Hematopoietic multipotent progenitor cell treated with erythropoietin and hydrocortisone succinate and interleukin-3 and kit ligand, for 8 days (in vitro differentiated cells): ENCODE data around the gene NIPBL.
"Not testable (repeated sequence)": the region's sequence is repeated elsewhere in the genome, so short reads cannot be mapped to it uniquely, and the experiment has no call there.

Experiments used
- DNase-seq: peaks from one replicate; pipeline ENCODE4 v3.0.0-alpha.2; 2015

NIPBL gene

DNA sequence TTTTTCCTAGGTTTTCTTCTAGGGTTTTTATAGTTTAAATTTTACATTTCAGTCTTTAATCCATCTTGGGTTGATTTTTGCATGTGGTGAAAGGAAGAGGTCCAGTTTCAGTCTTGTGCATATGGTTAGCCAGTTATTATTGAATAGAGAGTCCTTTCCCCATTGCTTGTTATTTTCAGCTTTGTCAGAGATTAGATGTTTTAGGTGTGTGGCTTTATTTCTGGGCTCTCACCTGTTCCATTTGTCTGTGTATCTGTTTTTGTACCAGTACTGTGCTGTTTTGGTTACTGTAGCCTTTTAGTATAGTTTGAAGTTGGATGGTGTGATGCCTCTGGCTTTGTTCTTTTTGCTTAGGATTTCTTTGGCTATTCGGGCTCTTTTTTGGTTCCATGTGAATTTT lies 25.8 kb downstream of the NIPBL start:
- DNase-seq = no peak

DNA sequence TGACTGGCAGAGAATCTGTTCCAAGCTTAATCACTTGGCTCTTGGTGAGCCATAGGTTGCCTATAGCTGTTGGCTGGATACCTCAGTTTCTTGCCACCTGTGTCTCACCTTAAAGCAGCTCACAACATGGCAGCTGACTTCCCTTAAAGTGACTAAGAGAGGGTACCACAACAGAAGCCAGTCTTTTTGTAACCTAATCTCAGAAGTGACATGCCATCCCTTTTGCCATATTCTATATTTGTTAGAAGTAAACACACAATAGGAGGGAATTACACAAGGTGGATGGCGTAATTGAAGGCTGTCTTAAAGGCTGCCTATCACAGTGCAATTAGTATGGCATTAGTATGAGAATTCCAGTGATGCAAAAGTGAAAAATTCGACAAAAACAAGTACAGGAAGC lies 28.1 kb downstream of the NIPBL start:
- no peak for DNase-seq

DNA sequence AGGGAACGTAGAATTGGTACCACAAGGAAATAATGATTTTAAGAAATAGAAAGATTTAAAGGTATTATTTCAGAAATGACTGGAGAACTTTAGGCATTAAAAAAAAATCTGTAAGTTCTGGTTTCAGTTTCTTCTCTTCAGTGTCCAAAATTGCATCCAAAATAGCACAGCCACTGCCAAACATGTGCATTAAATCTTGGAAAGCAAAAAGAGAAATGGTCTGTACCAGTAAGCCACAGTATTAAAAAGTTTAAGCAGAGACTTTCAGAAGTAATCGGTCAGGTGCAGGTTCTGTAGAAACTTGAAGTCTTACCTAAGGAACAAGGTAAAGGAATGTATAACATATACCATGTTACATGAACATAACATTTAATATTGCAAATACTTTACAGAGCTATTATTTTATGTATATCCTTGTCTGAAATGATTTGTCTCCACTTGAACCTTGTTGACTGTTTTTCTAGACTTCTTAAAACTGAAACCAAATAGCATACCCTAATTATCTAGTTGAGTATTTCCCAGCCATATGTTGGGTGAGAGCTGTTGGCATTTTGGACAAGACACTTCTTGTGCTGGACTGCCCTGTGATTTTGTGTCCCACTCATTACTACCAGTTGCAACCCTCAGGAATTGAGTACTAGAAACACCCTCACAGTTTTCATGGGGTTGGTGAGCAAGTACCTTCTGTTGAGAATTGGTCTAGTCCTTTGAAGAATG lies 32.1 kb downstream of the NIPBL start:
- no peak for DNase-seq

DNA sequence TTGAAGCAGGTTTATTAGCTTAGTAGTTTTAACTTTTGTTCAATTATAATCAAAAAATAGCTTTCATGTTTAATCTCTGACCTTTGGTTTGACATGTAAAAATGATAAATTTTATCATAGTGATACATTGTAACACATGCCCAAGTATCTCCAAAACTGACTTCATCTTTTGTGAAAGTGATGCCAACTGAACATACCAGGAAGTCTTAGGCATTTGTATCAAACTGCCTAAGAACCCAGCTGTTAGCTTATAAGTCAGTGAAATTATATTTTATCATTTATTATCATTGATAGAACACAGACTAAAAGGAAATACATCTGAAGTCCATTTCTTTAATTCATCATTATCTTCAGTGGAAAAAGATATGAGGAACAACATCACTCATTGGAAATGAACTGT lies 39.1 kb downstream of the NIPBL start:
- no peak for DNase-seq

DNA sequence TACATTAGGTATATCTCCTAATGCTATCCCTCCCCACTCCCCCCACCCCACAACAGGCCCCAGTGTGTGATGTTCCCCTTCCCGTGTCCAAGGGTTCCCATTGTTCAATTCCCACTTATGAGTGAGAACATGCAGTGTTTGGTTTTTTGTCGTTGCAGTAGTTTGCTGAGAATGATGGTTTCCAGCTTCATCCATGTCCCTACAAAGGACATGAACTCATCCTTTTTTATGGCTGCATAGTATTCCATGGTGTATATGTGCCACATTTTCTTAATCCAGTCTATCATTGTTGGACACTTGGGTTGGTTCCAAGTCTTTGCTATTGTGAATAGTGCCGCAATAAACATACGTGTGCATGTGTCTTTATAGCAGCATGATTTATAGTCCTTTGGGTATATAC lies 40.0 kb downstream of the NIPBL start:
- DNase-seq = not testable (repeated sequence)

DNA sequence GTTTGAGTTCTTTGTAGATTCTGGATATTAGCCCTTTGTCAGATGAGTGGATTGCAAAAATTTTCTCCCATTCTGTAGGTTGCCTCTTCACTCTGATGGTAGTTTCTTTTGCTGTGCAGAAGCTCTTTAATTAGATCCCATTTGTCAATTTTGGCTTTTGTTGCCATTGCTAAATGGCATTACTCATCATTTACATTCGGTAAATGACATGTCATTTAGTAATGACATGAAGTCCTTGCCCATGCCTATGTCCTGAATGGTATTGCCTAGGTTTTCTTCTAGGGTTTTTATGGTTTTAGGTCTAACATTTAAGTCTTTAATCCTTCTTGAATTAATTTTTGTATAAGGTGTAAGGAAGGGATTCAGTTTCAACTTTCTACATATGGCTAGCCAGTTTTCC lies 40.8 kb downstream of the NIPBL start:
- DNase-seq = not testable (repeated sequence)

DNA sequence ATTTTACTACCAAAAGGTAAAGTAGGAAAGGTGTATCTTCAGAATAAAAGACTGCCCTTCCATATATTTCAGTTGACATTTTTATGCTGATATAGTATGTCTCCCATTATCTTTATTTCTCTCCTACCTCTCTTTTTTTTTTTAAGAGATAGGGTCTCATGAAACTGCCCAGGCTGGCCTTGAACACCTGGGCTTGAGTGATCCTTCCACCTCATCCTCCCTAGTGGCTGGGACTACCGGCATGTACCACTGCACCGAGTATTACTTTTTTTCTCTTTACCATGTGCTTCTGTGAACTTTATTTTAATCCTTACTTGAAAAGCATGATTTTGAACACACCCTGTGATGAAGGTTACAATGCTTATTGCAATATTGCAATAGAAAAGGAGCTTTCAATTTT lies 42.7 kb downstream of the NIPBL start:
- DNase-seq = no peak

DNA sequence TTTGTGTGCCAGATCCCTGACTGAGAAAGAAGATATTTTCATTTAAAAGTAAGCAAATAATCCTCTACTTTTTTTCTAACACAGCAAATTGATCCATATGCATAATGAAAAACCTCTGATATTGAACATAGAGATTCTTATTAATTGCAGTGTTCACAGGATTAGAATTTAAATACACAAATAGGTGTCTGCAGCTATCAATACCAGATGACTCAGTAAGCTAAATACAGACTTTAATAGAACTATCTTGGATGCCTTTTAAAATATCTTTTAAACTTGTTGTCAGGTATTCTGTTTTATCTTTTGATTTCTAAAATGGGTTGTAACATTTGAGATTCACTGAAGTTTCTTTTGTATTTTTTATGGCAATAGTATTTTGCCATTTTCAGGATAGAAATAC lies 43.1 kb downstream of the NIPBL start:
- DNase-seq = no peak

DNA sequence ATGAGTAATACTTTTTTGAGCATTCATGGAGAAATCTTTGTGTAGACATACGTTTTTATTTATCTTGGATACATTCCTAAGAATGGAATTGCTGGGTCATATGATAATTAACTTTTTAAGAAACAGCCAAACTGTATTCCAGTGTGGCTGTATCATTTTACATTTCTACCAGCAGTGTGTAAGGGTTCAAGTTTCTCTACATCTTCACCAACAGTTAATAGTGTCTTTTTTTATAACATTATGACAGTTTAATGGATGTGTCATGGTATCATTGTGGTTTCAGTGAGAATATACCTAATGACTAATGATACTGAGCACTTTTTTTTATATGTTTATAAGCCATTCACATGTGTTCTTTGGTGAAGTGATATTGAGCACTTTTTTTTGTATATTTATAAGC lies 52.4 kb downstream of the NIPBL start:
- DNase-seq = peak; percentile 17

DNA sequence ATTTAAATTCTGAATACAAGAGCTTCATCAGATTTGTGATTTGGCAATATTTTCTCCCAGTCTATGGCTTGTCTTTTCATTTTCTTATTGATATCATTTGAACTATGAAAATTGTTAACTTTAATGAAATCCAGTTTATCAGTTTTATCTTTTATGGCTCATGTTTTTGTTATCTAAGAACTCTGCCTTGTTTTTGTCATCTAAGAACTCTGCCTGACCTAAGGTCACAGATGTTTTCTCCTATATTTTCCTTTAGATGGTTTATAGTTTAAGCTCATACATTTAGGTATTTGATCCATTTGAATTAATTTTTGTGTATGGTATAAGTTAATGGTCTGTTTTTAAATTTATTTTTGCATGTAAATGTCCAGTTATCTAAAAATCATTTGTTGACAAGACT lies 52.9 kb downstream of the NIPBL start:
- no peak for DNase-seq

DNA sequence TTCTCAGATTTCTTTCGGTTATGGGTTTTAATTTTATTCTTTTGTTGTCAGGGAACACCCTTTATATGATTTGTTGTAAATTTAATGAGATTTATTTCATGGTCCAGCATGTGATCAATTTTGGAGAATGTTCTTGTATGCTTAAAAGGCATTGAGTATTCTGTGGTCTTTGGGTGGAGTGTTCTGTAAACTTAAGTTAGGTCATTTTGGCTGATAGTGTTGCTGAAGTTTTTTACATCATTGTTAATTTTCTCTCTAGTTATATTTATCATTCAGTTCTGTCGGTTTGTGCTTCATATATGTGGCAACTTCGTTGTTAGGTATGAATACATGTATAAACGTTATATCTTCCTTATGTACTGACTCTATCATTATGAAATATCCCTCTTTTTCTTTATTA lies 55.5 kb downstream of the NIPBL start:
- DNase-seq = no peak

DNA sequence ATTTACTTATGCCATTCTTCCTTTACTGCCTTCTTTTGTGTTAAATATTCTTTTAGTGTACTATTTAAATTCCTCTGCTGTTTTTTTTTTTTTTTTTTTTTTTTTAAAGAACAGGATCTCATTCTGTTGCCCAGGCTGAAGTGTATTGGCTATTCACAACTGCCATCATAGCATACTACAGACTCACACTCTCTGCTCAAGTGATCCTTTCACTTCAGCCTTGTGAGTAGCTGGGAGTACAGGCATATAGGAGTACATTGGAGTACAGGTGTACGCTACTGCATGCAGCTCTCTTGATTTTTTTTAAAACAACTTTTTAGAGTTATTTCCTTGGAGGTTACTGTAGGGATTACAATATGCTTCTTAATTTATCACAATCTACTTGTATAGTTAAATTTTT lies 56.1 kb downstream of the NIPBL start:
- no peak for DNase-seq

DNA sequence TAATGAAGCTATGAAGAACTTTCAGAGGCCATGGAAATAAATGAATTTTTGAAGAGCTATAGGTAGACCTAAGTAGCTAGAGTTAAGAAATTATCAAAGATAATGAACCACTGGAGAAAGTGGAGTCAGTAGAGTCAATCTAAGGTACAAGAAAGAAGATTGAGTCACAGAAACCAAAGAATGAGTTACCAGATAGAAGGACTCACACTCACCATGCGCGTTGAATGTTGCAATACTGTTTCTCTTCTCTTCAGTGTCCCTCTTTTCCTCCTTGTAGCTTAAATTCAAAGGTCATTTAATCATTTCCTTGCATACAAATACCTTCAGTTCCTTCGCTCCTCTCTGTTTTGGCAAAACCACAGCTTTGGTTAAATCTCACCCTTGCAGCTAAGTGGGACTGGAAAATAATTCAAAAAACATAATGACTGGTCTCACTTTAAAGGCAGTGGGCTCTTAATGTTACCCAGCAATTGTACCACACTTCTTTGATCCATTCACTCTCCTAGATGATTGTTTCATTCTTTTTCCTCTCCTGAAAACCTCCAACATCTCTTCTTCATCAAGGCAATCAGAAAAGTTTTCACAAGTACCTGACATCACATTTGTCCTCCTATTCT lies 58.3 kb downstream of the NIPBL start:
- DNase-seq = no peak

DNA sequence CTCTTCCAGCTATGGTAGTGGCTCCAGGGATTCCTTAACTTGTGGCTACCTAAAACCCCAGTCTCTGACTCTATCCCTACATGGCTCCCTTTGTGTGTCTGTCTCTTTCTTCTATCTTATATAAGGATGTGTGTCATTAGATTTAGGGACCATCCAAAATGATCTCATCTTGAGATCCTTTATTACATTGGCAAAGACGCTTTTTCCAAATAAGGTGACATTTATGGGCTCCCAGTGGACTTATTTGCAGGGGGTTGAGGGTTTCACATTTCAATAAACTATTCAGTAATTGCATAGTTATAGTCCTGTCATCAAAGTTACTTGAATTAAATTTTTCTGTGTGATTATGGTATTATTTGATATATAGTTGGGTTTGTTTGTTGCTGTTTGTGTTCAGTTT lies 59.2 kb downstream of the NIPBL start:
- no peak for DNase-seq

DNA sequence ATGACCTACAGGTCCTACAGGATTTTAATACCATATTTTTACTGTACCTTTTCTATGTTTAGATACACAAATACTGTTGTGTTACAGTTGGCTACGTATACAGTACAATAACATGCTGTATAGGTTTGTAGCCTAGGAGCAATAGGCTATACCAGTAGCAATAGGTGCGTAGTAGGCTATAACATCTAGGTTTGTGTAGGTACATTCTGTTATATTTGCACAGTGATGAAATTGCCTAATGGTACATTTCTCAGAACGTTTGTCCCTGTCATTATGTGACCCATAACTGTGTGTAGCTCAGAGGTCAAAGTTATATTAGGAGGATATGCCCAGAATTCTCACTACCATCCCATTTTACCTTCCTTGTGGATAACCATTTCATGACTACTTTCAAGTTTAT lies 59.7 kb downstream of the NIPBL start:
- DNase-seq = no peak

DNA sequence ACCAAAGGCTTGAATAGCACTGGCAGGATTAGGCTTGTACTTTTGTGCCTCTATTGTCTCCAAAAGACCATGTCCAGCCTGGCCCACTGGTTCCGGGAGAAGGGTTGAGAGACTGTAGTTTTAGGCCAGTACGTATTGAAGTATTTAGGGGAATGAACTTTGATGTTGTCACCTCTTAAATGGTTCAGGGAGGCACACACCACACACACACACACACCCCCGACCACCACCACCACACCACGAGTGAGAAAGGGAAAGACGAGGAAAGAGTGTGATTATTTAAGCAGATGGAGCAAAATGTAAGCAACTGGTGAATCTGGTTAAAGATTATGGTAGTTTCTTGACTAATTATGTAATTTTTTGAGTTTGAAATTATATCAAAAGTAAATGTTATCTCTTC lies 61.6 kb downstream of the NIPBL start:
- DNase-seq = no peak

DNA sequence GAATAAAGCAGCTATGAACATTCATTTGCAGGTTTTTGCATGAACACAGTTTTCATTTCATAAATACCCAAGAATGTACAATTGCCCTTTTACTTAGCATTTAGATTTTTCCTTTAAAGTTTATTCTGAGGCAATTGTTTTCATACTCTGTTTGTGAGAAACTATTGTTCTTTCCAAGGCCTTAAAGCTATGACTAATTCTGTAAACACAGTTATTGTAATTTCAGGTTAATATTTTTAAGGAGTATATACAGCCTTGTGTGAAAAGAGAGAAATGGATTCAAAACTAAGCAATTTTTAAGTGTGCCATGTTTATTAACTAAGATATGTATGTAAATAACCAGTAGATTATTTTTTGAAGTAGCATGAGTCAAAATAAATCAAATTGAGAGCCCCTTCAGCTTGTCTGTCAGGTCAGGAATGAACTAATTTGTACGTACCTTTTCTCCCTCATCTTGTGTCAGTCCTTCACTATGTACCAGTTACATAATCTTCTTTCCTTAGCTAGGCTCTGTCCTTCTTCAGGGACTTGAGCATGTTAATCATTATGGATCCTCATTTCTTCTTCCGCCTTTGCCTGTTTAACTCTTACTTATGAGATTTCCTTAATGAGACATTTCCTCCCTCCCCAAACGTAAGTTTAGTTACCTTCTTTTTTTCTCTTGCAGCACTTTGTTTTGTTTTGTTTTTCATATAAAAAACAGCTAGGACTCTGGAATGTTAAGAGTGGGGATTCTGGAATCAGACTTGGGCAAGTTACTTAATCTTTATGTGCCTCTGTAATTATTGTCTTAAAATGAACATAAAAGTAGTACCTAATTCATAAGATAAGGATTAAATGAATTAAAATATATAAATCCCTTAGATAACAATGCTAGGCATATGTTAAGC lies 63.6 kb downstream of the NIPBL start:
- no peak for DNase-seq

DNA sequence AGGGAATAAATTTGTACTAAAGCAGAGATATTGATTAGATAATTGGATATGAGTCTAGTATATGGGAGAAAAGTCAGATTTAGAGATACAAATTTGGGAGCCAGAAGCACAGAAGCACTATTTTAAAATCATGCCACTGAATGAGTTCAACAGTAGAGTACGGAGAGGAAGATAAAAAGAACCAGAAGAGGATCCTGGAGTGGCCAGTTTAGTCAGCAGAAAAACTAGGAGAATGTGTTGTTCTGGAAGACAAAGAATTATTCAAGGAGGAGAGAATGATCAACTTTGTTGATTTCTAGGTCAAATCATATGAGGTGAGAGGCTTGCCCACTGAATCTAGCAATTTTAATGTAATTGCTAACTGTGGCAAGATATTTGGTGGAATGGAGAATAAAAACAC lies 67.0 kb downstream of the NIPBL start:
- no peak for DNase-seq

DNA sequence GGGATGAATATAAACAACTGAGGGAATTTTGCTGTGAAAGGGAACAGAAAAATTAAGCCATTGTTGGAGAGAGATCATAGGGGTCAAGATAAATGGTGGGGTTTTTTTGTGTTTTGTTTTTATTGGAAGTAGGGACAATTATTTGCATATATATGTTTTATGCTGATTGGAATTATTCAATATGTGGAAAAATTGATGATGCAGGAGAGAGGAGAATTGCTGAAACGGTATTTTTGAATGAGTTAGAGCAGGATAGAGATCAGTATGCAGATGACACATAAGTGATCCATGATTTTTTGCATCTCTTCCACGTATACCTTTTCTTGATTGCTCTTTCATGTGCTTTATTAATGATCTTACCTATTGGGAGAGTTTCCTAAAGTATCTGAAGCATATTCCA lies 67.5 kb downstream of the NIPBL start:
- DNase-seq = no peak

DNA sequence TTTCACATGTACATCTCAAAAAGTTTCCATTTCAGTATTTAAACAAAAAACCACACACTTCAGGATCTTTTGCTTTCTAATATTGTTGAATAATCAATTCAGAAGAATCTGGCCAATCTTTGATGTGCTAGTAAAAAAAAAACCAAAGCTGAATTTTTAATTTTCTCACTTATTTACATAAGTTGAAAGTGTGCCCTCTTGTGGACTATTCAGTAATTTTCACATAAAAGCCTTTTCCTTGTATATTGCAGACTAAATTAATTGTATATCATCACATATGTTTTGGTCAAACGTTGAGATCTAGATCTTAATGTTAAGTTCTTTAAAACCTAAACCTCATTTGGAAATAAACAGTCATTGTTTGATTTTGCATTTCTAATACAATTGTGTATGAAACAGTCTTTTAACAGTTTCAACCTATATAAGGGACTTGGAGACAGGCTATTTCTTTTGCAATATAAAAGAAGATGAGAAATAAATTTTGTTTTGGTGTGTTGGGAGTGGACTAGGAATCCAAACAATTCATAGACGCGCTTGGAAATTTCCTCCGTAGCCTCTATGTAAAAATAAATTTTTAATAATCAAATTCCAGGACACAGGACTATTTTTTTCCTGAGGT lies 68.1 kb downstream of the NIPBL start:
- peak; percentile 82 for DNase-seq

DNA sequence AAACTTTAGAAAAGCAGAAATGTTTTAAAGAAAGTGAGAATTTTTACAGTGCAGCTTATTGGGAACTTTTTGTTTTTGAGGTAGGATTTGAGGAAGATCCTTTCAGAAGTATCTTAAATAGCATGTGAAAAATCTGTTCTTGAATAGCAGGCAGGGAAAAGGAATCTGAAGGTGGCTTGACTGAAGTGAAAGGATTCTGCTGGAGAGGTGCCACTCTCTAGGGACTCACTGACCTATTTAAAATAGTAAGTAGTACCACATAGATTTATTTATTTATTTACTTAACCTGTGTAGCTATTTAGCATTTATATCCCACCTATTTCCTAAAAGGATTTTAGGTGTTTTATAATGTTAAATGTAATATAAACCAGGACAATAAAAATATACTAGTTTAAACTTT lies 69.1 kb downstream of the NIPBL start:
- no peak for DNase-seq

DNA sequence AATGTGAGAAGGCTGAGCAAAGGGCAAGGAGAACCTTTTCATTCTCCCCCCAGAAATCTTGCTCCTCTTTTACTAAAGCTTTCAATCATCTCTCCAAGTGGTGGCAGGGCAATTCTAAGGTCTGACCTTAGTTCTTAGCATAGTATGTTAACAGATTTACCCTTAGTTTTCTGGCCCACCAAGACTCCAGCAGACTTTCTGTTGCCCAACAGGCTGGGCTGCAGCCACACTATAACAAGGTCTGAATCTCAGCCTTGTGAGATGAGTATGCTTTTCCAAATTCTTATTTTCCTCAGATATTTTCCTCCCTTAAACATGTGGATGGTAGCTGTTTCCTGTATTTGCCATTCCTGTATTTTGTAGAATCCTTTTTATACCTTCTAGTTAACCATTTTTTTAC lies 69.5 kb downstream of the NIPBL start:
- no peak for DNase-seq

DNA sequence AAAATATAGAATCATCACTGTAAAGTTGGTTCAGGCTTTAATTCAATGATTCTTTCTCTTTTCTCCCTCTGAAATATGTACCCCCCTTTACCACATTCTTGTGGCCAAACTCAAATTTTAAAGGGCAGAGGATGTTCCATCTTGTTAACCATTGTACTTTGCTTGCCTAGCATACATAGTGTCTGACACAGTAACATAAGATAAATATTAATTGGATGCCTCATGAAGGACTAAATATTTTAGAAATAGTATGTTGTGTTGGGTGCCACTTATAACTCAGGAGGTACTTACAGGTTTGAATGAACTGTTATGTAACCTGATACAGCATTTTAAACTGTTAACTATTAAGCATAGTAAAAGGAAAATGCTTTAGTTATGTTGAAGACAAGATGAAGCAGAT lies 71.5 kb downstream of the NIPBL start:
- DNase-seq = no peak

DNA sequence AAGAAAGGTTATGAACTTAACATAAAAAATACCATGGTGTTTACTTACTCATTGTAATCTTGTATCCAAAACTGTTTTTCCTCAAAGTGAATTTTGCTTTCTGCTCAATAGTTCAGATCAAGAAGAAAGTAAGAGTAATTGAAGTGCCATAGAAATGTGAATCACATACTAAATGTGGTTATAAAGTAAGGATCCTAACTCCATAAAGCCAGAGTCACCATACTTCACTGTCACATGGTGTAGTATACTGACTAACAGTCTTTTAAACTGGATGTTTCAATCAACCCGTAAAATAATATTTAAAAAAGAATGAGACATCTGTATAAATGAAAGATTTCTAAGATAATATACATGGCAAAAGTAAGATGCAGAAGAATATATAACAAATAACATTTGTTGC lies 72.1 kb downstream of the NIPBL start:
- DNase-seq = no peak
